ENCODE data around the gene AKR7A2. TPM values are rescaled to one million over a fixed set of nuclear protein-coding genes. Genes with fewer than 3 reads are reported as not detected.

AKR7A2 gene
- total and polyA plus RNA-seq, 9 of the 15 experiments (the other 6 are each of a cell fraction or from before 2014, with no cell fraction given) = 2.0 to 78.4 (median 49.4) TPM

DNA sequence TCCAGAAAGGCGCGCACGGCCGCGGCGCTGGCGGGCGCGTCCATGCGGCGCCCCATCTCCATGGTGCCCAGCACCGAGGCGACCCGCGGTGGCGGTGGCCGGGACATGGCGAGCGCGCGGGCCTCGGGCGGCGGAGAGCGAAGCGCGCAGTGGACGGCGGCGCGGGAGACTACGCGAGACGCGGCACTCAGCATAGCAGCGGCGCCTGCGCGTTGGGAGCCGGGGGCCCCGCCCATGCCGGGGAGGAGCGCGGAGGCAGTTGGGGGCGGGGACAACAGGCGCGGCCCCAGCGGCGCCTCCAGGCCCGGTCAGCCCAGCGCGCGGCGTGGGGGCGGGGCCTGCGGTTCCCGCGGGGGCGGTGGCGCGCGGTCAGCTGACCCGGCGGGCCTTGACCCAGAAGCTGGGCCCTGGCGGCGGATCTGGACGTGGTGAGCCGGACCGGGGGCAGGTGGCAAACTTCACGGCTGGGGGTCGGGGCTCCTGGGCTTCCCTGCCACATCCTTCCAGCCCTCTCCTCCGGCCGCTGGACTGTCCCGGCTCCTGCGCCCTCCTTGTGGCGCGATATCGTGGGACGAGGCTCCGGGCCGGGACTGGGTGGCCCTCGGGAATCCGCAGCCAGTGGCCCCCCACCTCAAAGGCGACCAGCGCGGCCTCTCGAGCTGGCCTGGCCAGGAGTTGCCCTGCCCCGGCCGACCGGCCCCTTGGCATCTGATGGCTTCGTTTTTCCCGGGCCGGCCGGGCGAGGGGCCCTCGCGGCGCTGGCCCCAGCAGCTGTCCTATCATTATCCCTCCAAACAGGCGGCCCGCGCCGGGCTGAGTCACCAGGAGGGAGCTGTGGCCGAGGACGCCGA lies at the start of gene AKR7A2, which contains the start of gene SLC66A1 (continued):
- TF ChIP-seq ZNF41 (CRISPR knock-in tag; conservative IDR thresholded peaks at IDR 0.05) (peak; percentile 52; the same call in 1 of the 2 replicates), MAFG (tag; conservative IDR thresholded peaks at IDR 0.05) (no peak)
- TF ChIP-seq, protein P1, sequence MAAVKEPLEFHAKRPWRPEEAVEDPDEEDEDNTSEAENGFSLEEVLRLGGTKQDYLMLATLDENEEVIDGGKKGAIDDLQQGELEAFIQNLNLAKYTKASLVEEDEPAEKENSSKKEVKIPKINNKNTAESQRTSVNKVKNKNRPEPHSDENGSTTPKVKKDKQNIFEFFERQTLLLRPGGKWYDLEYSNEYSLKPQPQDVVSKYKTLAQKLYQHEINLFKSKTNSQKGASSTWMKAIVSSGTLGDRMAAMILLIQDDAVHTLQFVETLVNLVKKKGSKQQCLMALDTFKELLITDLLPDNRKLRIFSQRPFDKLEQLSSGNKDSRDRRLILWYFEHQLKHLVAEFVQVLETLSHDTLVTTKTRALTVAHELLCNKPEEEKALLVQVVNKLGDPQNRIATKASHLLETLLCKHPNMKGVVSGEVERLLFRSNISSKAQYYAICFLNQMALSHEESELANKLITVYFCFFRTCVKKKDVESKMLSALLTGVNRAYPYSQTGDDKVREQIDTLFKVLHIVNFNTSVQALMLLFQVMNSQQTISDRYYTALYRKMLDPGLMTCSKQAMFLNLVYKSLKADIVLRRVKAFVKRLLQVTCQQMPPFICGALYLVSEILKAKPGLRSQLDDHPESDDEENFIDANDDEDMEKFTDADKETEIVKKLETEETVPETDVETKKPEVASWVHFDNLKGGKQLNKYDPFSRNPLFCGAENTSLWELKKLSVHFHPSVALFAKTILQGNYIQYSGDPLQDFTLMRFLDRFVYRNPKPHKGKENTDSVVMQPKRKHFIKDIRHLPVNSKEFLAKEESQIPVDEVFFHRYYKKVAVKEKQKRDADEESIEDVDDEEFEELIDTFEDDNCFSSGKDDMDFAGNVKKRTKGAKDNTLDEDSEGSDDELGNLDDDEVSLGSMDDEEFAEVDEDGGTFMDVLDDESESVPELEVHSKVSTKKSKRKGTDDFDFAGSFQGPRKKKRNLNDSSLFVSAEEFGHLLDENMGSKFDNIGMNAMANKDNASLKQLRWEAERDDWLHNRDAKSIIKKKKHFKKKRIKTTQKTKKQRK (IDR thresholded peaks at IDR 0.05; ENCODE audit: borderline replicate concordance, low read depth, low read length) = no peak
- TF ChIP-seq, protein P2, sequence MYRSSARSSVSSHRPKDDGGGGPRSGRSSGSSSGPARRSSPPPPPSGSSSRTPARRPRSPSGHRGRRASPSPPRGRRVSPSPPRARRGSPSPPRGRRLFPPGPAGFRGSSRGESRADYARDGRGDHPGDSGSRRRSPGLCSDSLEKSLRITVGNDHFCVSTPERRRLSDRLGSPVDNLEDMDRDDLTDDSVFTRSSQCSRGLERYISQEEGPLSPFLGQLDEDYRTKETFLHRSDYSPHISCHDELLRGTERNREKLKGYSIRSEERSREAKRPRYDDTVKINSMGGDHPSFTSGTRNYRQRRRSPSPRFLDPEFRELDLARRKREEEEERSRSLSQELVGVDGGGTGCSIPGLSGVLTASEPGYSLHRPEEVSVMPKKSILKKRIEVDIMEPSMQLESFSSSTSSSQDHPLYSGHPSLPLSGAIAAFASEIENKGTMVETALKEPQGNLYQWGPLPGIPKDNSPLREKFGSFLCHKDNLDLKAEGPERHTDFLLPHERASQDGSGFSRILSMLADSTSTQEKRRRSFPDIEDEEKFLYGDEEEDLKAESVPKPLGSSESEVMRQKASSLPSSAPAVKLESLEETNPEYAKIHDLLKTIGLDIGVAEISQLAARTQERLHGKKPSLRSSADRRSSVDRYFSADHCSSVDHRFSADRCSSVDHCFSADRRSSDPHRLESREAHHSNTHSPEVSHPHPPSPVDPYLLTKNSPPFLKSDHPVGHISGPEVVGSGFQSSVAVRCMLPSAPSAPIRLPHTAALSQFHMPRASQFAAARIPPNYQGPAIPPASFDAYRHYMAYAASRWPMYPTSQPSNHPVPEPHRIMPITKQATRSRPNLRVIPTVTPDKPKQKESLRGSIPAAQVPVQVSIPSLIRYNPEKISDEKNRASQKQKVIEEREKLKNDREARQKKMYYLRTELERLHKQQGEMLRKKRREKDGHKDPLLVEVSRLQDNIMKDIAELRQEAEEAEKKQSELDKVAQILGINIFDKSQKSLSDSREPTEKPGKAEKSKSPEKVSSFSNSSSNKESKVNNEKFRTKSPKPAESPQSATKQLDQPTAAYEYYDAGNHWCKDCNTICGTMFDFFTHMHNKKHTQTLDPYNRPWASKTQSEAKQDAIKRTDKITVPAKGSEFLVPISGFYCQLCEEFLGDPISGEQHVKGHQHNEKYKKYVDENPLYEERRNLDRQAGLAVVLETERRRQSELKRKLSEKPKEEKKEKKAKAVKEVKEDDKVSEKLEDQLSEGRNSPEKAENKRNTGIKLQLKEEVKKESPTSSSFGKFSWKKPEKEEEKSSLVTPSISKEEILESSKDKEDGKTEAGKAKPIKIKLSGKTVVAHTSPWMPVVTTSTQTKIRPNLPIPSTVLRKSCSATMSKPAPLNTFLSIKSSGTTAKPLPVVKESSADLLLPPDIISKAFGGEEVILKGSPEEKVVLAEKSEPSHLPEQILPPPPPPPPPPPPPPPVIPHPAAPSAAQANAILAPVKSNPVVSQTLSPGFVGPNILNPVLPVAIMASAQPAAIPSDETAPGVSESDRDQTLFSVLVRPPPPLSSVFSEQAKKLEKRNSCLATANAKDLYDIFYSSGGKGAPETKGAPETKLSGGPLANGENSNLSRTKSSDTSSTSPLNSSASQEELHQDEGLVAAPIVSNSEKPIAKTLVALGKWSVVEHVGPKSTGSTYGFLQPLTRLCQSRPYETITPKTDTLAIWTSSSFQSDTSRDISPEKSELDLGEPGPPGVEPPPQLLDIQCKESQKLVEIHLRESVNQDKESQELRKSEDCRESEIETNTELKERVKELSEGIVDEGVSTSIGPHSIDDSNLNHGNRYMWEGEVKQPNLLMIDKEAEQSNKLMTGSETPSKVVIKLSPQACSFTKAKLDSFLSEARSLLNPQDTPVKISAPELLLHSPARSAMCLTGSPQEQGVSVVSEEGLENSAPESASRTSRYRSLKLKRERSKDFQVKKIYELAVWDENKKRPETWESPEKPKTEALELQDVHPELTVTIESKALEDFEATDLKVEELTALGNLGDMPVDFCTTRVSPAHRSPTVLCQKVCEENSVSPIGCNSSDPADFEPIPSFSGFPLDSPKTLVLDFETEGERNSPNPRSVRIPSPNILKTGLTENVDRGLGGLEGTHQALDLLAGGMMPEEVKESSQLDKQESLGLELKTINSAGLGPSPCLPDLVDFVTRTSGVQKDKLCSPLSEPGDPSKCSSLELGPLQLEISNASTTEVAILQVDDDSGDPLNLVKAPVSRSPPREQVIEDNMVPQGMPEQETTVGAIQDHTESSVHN (IDR thresholded peaks at IDR 0.05; ENCODE audit: borderline replicate concordance in 1 of 2, low read depth in 1 of 2) = no peak
- TF ChIP-seq, protein P3, sequence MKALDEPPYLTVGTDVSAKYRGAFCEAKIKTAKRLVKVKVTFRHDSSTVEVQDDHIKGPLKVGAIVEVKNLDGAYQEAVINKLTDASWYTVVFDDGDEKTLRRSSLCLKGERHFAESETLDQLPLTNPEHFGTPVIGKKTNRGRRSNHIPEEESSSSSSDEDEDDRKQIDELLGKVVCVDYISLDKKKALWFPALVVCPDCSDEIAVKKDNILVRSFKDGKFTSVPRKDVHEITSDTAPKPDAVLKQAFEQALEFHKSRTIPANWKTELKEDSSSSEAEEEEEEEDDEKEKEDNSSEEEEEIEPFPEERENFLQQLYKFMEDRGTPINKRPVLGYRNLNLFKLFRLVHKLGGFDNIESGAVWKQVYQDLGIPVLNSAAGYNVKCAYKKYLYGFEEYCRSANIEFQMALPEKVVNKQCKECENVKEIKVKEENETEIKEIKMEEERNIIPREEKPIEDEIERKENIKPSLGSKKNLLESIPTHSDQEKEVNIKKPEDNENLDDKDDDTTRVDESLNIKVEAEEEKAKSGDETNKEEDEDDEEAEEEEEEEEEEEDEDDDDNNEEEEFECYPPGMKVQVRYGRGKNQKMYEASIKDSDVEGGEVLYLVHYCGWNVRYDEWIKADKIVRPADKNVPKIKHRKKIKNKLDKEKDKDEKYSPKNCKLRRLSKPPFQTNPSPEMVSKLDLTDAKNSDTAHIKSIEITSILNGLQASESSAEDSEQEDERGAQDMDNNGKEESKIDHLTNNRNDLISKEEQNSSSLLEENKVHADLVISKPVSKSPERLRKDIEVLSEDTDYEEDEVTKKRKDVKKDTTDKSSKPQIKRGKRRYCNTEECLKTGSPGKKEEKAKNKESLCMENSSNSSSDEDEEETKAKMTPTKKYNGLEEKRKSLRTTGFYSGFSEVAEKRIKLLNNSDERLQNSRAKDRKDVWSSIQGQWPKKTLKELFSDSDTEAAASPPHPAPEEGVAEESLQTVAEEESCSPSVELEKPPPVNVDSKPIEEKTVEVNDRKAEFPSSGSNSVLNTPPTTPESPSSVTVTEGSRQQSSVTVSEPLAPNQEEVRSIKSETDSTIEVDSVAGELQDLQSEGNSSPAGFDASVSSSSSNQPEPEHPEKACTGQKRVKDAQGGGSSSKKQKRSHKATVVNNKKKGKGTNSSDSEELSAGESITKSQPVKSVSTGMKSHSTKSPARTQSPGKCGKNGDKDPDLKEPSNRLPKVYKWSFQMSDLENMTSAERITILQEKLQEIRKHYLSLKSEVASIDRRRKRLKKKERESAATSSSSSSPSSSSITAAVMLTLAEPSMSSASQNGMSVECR (CRISPR knock-in tag; IDR thresholded peaks at IDR 0.05) = peak; percentile 92

All from K562 (cell line).